Measurements from ENCODE around the gene FOXB1.

Gene FOXB1

GRCh38 chr15:59998950-59999611, 5.0 kb upstream of the FOXB1 start:
- no peak for DNase-seq (ENCODE audit: low spot score)

GRCh38 chr15:59999612-60000112, 4.4 kb upstream of the FOXB1 start:
- peak; percentile 65 for DNase-seq (ENCODE audit: low spot score)

- DNase-seq (ENCODE audit: low spot score): peak; percentile 76
These were observed 3.8 kb upstream of the FOXB1 start for GRCh38 chr15:60000113-60000823.

GRCh38 chr15:60000824-60001609, 3.1 kb upstream of the FOXB1 start:
- DNase-seq (ENCODE audit: low spot score): no peak

GRCh38 chr15:60001610-60002527, 2.2 kb upstream of the FOXB1 start:
- DNase-seq (ENCODE audit: low spot score): no peak

- no peak for DNase-seq (ENCODE audit: low spot score)
These were observed 1.4 kb upstream of the FOXB1 start for GRCh38 chr15:60002528-60003218.

- no peak for DNase-seq (ENCODE audit: low spot score)
These were observed 685 bp upstream of the FOXB1 start for GRCh38 chr15:60003243-60004008.

GRCh38 chr15:60004846-60005351, 788 bp downstream of the FOXB1 start:
- no peak for DNase-seq (ENCODE audit: low spot score)

- DNase-seq (ENCODE audit: low spot score): peak; percentile 60
These were observed 1.5 kb downstream of the FOXB1 start for GRCh38 chr15:60005352-60006202.

GRCh38 chr15:60006203-60006862, 2.2 kb downstream of the FOXB1 start:
- DNase-seq (ENCODE audit: low spot score): peak; percentile 90

GRCh38 chr15:60006873-60007272, 2.8 kb downstream of the FOXB1 start:
- no peak for DNase-seq (ENCODE audit: low spot score)

- no peak for DNase-seq (ENCODE audit: low spot score)
These were observed 5.2 kb downstream of the FOXB1 start for GRCh38 chr15:60009124-60009960.

- no peak for DNase-seq (ENCODE audit: low spot score)
These were observed 6.0 kb downstream of the FOXB1 start for GRCh38 chr15:60009980-60010732.

GRCh38 chr15:60010858-60011257, 6.7 kb downstream of the FOXB1 start:
- DNase-seq (ENCODE audit: low spot score): no peak

- DNase-seq (ENCODE audit: low spot score): no peak
These were observed 8.6 kb downstream of the FOXB1 start for GRCh38 chr15:60012695-60013094.

- DNase-seq (ENCODE audit: low spot score): no peak
These were observed 13.7 kb downstream of the FOXB1 start for GRCh38 chr15:60017538-60018520.

Measured in ecto neural progenitor cell (in vitro differentiated cells).